Right ventricle myocardium superior (tissue), 1 donor: ENCODE data around the gene BCLAF1. TPM values are rescaled to one million over a fixed set of nuclear protein-coding genes. Genes with fewer than 3 reads are reported as not detected.
"Not testable (repeated sequence)": the region's sequence is repeated elsewhere in the genome, so short reads cannot be mapped to it uniquely, and the experiment has no call there.

ENCODE experiments used
- ATAC-seq: fragments of 200-7000 bp; cut with Tn5 transposase; one replicate; pipeline ENCODE4 v1.9.1; 2020; ENCODE audit warnings: mild to moderate bottlenecking; ENCODE audit not compliant: poor library complexity
- DNase-seq: peaks from one replicate; pipeline ENCODE4 v3.0.0-alpha.2; 2020
- intact Hi-C: fragments of 100-400 bp; cut with DNase I; formaldehyde crosslinking; loops from one replicate; pipeline ENCODE4 v1.11.2; 2022
- total RNA-seq: library from RNA; stranded (reverse); fragmentation: NEBNext Ultra II Directional; extraction: Animal tissue kit (Norgen Biotek cat#: 25700); gene quantifications from one replicate; pipeline ENCODE4 v1.2.1, GENCODE V29; 2021
- donor health status: DM: no; HTN: yes; CAD: no; lungs with severe emphysema.

The BCLAF1 gene
- total RNA-seq, 1 donor from 2014 or later, result 59.5 TPM

GRCh38 chr6:136317021-136317694, 27.5 kb upstream of the BCLAF1 start:
- ATAC-seq (peak; percentile 75), DNase-seq (no peak)
- intact Hi-C loops, result loop anchor here (5.0 kb wide), 2 partner anchors 780 to 810 kb away; no protein-coding TSS in a partner anchor

- no peak for ATAC-seq
- DNase-seq, result no peak
- intact Hi-C loops, result loop anchor here (5.0 kb wide), 2 partner anchors 778 to 808 kb away; no protein-coding TSS in a partner anchor
Measured at GRCh38 chr6:136315594-136315993, 25.9 kb upstream of the BCLAF1 start.

GRCh38 chr6:136312975-136313374, 23.3 kb upstream of the BCLAF1 start:
- ATAC-seq (no peak), DNase-seq (no peak)
- intact Hi-C loops, result no loop called here

GRCh38 chr6:136309729-136310311, 20.2 kb upstream of the BCLAF1 start:
- ATAC-seq, result no peak

GRCh38 chr6:136309171-136309570, 19.5 kb upstream of the BCLAF1 start:
- ATAC-seq (no peak), DNase-seq (no peak)
- intact Hi-C loops, result no loop called here

More at GRCh38 chr6:136309729-136310311, 20.2 kb upstream of the BCLAF1 start:
- DNase-seq, result no peak
- intact Hi-C loops, result no loop called here

- intact Hi-C loops, result not testable (repeated sequence)
Measured at GRCh38 chr6:136308469-136308868, 18.8 kb upstream of the BCLAF1 start.

GRCh38 chr6:136307351-136307750, 17.7 kb upstream of the BCLAF1 start:
- no peak for ATAC-seq

More at GRCh38 chr6:136308469-136308868, 18.8 kb upstream of the BCLAF1 start:
- ATAC-seq, DNase-seq: not testable (repeated sequence)

GRCh38 chr6:136306466-136306865, 16.8 kb upstream of the BCLAF1 start:
- DNase-seq (no peak), ATAC-seq (no peak)
- intact Hi-C loops, result no loop called here

More at GRCh38 chr6:136307351-136307750, 17.7 kb upstream of the BCLAF1 start:
- intact Hi-C loops, result no loop called here
- no peak for DNase-seq

- intact Hi-C loops, result no loop called here
- no peak for DNase-seq
- no peak for ATAC-seq
Measured at GRCh38 chr6:136304410-136304809, 14.8 kb upstream of the BCLAF1 start.

GRCh38 chr6:136303516-136303915, 13.9 kb upstream of the BCLAF1 start:
- intact Hi-C loops, result no loop called here
- ATAC-seq (no peak), DNase-seq (no peak)

GRCh38 chr6:136294621-136295020, 5.0 kb upstream of the BCLAF1 start:
- ATAC-seq (no peak), DNase-seq (no peak)
- intact Hi-C loops, result no loop called here

GRCh38 chr6:136290410-136291010, 864 bp upstream of the BCLAF1 start:
- DNase-seq (peak; percentile 86), ATAC-seq (peak; percentile 54)
- intact Hi-C loops, result no loop called here

GRCh38 chr6:136289327-136289578, 393 bp downstream of the BCLAF1 start:
- ATAC-seq (peak; percentile 88), DNase-seq (peak; percentile 94)
- intact Hi-C loops, result no loop called here

- DNase-seq, result peak; percentile 84
- intact Hi-C loops, result no loop called here
Measured at GRCh38 chr6:136288566-136289326, 900 bp downstream of the BCLAF1 start.

GRCh38 chr6:136284909-136285308, 4.7 kb downstream of the BCLAF1 start:
- no peak for ATAC-seq
- DNase-seq, result no peak
- intact Hi-C loops, result no loop called here

More at GRCh38 chr6:136288566-136289326, 900 bp downstream of the BCLAF1 start:
- peak; percentile 48 for ATAC-seq

- no peak for ATAC-seq
- intact Hi-C loops, result no loop called here
- DNase-seq, result no peak
Measured at GRCh38 chr6:136282906-136283305, 6.7 kb downstream of the BCLAF1 start.

- DNase-seq, result no peak
- intact Hi-C loops, result no loop called here
- ATAC-seq, result peak; percentile 76
Measured at GRCh38 chr6:136280032-136280609, 9.5 kb downstream of the BCLAF1 start.

- ATAC-seq (no peak), DNase-seq (no peak)
- intact Hi-C loops, result no loop called here
Measured at GRCh38 chr6:136274062-136274461, 15.6 kb downstream of the BCLAF1 start.

- ATAC-seq, result no peak
- no peak for DNase-seq
- intact Hi-C loops, result no loop called here
Measured at GRCh38 chr6:136265101-136265500, 24.5 kb downstream of the BCLAF1 start.
